ENCODE results near the gene MFN2.
"Not testable (repeated sequence)": the region's sequence is repeated elsewhere in the genome, so short reads cannot be mapped to it uniquely, and the experiment has no call there.

MFN2 gene

DNA sequence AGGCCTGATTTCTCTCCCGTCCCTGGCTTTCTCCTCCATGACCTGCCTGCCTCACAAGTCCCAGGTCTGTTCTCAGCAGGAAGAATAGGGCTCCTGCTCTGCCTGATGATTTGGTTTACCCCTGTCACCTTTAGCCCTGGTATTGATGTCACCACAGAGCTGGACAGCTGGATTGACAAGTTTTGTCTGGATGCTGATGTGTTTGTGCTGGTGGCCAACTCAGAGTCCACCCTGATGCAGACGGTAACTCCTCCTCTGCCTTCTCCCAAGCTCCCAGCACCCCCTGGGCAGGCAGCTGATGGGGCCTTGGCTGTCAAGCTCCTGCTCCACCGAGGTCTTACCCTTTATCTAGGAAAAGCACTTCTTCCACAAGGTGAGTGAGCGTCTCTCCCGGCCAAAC is 18.4 kb downstream of the MFN2 start:
- DNase-seq (ENCODE audit: low spot score) = no peak

DNA sequence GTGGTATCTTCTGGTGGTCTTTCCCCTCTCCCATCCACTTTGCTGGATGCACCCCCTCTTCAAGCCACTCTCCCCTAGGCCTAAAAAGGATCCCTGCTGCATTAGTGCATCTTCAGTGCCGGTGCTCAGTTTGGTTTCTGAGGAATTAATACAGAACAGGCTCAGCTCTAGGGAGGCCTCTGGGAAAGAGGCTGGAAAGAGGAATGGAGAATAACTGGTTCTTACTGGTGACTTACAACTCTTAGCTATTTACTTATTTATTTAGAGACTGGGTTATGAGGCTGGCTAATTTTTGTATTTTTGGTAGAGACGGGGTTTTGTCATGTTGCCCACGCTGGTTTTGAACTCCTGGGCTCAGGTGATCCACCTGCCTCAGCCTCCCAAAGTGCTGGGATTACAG is 19.0 kb downstream of the MFN2 start:
- DNase-seq (ENCODE audit: low spot score) = no peak

DNA sequence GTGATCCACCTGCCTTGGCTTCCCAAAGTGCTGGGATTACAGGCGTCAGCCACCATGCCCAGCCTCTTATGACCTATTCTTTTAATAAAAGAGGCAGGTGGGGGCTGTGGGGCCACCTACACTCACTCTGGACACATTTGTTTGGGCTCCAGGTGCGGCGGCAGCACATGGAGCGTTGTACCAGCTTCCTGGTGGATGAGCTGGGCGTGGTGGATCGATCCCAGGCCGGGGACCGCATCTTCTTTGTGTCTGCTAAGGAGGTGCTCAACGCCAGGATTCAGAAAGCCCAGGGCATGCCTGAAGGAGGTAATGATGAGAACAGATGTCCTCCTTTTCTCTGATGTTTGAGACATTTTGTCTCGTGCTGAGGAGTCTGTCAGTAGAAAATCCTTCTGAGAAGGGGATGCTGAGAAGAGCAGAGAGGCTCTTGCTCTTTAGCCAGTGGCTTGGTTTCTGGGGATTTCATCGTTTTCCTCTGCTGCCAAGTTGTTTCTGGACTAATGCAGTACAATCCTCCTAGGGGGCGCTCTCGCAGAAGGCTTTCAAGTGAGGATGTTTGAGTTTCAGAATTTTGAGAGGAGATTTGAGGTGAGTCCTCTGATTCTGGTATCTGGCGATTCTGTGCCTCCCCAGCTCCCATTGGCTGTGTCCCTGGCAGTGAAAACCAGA is 21.1 kb downstream of the MFN2 start:
- DNase-seq (ENCODE audit: low spot score) = peak; percentile 56

DNA sequence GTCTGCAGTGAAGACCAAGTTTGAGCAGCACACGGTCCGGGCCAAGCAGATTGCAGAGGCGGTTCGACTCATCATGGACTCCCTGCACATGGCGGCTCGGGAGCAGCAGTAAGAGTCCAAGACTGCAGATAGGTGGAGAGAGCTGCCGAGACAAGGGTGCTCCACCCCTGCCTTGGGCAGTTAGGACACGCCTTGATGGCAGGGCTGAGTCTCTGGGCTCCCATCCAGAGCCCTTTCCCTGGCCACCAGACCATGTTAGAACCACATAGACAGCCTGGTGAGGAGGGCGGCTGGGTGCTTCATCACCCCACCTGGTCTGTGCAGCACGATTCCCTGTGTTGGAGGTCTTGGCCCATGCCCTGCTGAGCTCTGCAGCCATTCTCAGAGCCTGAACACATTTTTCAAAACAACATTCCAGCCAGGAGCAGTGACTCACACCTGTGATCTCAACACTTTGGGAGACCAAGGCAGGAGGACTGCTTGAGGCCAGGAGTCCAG is 21.8 kb downstream of the MFN2 start:
- DNase-seq (ENCODE audit: low spot score) = no peak

DNA sequence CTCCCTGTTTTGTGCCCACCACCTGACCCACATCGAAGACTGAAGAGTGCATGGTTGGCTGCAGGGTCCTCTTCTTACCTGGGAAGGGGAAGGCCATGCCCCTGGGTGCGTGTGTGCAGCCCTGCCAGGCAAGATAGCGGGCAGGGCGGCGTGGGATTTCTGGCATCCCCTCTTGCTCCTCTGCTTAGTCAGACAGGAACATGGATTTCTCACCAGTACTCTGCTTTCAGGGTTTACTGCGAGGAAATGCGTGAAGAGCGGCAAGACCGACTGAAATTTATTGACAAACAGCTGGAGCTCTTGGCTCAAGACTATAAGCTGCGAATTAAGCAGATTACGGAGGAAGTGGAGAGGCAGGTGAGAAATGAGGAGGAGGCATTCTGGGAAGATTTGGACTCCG is 23.5 kb downstream of the MFN2 start:
- DNase-seq (ENCODE audit: low spot score) = no peak

DNA sequence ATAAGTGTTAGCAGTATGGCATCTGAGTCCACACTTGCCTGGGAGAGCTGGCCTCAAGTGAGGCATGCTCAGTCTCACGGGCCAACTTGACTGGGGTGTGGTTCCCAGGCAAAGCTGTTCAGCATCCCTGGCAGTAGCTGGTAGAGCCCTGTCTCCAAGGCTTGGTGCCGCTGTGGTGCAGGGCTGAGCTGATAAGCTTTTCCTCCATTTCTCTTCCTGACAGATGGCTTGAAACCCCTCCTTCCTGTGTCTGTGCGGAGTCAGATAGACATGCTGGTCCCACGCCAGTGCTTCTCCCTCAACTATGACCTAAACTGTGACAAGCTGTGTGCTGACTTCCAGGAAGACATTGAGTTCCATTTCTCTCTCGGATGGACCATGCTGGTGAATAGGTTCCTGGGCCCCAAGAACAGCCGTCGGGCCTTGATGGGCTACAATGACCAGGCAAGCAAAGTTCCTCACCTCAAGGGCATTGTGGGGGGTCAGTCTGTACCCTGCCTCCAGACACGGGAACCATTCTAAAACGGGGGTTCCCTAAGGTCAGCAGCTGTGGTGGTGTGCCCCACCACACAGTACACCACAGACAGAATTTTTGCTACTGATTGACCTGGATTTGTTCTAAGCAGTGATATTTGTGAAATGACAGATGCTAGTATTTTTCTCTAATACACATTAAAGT is 25.4 kb downstream of the MFN2 start:
- DNase-seq (ENCODE audit: low spot score) = no peak

DNA sequence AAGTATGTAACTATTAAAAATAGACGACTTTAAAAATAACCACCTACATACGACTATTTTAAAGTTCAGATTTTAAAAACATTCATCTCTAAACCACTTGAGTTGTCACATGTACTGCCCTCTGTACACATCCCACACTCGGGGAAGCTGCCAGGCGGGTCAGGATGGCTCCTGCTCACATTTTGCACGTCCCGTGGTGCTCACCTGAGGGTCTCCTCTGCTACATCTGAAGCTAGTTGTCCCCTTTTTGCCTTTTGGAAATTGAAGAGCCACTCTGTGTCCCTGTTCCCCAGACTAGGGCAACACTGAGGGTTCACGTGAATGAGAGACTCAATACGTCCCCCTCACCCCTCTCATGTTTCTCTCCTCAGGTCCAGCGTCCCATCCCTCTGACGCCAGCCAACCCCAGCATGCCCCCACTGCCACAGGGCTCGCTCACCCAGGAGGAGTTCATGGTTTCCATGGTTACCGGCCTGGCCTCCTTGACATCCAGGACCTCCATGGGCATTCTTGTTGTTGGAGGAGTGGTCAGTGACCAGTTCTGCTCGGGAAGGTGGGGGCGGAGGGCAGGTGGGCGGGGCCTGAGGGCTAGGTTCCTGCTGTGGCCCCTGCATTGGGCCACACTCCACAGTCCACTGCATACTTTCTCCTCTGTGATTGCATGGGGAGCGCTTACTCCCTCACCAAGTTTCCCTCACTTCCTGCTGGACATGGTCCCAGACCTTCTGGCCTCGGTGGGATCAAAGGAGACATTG is 26.1 kb downstream of the MFN2 start:
- no peak for DNase-seq (ENCODE audit: low spot score)

DNA sequence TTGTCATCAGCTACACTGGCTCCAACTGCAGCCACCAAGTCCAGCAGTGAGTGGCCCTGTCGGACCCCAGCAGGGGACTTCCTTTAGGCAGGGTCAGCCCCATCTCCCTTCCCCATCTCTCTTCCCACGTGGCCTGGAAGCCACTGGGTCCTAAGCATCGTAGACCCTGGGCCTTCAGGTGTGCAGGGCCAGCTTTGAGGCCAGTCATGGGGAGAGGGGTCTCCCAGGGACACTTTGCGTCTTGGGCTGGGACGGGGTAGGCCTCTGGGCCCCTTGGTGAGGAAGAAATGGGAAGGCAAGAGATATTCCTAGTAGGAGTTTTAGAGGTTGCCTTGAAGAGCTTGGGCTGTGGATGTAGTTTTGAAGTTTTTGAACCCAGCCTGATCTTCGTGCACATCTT is 27.0 kb downstream of the MFN2 start:
- no peak for DNase-seq (ENCODE audit: low spot score)

DNA sequence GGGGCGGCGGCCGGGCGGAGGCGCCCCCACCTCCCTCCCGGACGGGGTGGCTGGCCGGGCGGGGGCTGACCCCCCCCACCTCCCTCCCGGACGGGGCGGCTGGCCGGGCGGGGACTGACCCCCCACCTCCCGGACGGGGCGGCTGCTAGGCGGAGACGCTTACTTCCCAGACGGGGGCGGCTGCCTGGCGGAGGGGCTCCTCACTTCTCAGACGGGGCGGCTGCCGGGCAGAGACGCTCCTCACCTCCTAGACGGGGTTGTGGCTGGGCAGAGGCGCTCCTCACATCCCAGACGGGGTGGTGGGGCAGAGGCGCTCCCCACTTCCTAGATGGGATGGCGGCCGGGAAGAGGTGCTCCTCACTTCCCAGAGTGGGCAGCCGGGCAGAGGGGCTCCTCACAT is 28.1 kb downstream of the MFN2 start:
- not testable (repeated sequence) for DNase-seq (ENCODE audit: low spot score)

DNA sequence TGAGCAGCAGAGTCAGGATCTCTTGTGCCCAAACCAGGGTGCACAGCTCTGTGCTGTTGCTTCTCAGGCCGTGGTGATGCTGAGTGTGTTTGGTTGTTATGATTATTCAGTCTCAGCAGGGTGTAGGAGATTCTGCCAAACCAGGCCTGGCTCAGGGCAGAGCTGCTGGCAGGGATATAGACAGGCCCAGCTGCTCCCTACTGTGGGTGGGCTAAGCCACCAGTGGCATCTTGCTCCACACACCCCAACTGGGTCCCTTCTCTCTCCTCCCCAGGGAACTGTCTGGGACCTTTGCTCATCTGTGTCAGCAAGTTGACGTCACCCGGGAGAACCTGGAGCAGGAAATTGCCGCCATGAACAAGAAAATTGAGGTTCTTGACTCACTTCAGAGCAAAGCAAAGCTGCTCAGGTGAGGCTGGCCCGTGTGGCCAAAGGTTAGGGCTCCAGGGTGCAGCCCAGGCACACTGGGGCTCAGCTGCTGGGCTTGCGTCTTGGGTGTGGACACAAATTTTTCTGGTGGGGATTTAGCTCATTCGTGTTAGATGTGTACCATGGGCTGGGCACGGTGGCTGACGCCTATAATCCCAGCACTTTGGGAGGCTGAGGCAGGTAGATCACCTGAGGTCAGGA is 29.2 kb downstream of the MFN2 start:
- DNase-seq (ENCODE audit: low spot score) = no peak

DNA sequence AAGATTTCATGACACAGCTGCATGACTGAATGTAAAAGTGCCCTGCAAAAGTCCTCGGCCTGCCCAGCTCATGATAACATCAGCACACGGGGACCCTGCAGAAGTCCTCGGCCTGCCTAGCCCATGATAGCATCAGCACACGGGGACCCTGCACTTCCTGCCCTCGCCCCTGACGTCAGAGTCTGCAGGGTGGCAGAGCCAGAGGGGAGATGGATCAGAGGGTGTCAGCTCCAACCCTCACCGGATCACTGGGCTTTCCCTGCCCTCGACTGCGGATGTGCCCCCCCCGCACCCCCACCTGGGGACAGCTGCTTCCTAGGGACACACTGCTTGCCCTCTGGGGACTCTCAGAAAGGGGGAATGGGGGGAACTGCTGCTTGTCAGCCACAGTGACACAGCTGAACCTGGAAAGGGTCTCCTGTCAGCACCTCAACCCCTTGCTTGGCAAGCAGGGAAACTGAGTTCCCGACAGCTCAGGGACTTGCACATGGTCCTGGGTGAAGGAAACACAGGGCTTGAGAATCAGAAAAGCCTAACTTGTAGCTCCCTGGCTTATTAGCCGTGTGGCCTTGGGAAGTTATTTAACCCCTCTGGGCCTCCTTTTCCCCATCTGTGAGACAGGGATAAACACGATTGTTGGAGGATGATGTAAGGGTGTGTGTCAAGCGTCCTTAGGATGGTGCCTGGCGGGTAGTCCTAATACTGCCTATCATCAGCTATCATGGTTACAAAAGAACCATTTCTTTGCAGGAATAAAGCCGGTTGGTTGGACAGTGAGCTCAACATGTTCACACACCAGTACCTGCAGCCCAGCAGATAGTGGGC is 30.7 kb downstream of the MFN2 start:
- DNase-seq (ENCODE audit: low spot score) = no peak

DNA sequence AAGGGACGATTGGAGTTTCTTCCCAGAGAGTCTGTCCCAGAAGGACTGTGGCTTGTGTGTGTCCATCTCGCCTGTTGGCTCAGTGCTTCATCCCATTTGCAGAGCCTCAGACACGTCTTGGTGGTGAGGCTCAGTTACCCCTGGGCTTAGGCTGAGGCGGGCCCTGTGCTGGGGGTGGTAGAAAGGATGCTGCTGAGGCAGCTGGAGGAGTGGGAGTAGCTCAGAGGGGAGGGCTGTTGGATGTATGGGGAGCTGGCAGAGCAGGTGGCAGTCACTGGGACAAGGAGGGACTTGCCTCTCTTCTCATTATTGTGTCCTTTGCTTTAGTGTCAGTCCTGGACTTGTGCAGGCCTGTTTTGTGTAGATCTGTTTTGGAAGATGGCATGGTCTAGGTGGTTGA is 31.8 kb downstream of the MFN2 start:
- DNase-seq (ENCODE audit: low spot score) = no peak

DNA sequence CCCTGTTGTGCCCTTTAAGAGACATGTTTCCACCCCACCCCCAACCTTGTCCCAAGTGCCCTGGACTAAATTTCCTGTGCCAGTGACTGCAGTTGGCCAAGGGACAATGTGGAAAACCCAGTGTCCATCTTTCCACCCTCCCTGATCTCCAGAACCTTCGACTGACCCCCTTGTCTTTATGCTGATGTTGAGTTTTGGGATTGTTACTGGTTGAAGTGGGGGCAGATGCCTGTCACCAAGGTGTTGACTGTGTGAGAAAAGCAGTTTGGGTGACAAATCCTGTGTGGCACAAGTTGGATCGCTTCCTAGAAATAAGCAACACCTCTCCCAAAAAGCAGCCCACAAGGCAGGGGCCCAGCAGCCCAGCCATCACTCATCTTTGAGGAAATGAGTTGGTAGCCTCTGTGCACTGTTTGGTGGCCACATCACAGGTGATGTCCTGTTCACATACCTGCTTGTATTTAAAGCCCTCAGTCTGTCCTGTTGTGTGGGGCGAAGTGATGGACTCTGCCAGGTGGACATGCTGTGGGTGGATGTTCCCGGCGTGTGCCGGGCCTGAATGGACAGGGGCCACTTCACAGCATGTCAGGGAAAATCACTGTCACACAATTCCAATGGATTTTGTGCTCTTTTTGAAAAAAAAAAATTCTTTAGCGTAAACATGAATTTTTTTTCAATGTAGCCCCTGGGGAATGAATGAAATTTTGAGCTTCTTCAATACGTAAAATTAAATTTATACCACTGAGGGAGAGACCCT is 32.5 kb downstream of the MFN2 start:
- no peak for DNase-seq (ENCODE audit: low spot score)

DNA sequence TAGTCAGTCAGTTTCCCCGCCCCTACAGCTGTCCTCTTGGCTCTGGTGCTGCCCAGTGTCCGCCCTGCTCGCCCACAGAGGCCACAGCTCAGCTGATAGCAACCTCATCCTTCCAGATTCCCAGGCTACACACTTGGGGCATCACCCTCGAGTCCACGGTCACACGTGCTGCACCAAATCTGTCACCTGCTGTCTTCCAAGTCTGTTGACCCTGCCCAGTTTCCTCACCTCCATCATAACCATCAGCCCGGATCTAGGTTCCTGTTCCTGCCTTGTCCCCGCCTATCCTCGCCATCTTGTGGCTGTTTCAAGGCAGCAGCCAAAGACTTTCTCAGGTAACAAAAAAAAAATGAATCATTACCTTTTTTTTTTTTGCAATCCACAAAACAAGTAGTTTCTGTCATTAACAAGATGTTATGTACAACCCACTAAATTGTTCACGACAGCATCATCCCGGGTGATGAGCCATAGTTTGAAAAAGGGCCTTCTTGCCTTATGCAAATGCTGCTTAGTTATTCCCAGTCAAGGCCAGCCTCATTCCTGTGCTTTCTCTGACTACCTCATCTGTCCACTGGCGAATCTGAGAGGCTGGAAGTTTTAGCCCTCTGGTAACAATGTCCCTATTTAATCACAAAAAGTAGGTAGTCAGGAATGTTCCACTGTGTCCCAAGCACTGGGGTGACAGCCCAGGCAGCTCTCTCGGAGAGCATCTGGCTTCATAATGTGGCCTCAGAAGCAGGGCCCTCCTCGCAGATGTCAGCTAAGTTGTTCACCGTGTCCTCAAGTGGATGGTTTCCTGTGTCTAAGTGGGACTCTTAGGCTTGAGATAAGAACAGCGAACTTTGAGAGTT is 34.1 kb downstream of the MFN2 start:
- DNase-seq (ENCODE audit: low spot score) = peak; percentile 52

DNA sequence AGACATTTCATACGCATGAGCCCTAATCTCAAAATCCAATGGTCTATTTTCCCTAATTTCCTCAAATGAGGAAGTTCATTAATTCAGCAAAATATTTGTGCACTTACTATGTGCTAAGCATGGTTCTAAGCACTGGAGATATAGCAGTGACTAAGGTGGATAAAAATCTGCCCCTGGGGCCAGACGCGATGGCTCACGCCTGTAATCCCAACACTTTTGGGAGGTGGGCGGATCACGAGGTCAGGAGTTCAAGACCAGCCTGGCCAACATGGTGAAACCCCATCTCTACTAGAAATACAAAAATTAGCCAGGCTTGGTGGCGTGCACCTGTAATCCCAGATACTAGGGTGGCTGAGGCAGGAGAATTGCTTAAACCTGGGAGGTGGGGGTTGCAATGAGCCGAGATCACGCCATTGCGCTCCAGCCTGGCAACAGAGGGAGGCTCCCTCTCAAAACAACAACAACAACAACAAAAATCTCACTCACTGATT is 34.8 kb downstream of the MFN2 start:
- DNase-seq (ENCODE audit: low spot score) = no peak

DNA sequence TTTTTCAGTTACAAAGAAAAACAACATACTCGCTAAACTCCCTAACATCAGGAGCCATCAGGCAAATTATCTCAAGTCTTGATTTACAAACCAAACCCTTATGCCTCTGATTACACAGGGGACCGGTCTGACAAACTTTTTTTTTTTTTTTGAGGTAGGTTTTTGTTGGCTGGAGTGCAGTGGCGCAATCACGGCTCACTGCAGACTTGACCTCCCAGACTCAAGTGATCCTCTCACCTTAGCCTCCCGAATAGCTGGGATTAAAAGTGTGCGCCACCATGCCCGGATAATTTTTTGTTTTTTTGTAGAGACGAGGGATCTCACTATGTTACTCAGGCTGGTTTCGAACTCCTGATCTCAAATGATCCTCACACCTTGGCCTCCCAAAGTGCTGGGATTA is 35.3 kb downstream of the MFN2 start:
- no peak for DNase-seq (ENCODE audit: low spot score)

DNA sequence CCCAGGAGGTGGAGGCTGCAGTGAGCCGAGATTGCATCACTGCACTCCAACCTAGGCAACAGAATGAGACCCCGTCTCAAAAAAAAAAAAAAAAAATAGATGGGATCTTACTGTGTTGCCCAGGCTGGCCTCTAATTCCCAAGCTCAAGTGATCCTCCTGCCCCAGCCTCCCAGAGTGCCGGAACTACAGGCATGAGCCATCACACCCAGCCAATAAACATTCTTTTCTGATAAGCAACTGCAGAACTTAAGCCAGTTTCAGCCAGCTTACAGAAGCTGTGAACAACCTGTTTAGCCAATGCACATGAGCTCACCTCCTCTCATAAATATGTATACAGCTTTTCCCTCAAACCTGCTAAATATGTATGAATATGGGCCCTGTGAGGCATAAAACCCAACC is 35.9 kb downstream of the MFN2 start:
- DNase-seq (ENCODE audit: low spot score) = no peak

DNA sequence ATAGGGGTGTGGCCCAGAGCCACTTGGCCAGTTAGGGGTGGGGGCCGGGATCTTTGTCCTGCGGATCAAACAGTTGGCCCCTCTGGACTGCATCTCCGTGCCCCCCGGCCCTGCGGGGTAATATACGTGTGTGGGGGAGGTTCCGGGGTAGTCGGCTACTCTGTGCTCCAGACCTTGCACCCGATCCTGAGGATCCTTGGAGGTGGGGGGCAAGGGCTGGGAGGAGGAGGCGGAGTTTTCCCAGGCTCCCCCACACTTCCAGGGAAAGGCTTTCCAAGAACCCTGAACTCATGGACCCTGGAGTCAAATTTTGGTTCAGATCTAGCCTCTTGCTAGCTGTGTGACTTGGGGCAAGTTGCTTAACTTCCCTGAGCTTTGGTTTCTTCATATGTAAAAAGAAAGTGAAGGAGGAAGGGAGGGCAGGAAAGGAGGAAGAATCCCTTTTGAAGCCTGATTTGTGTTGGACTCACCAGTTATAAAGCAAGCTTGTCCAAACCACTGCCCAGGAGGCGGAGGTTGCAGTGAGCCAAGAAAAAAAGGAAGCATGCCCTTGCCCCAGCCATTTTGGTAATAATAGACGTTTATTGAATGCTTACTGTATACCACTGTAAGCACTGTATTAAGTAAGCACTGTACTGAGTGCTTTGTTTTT is 39.7 kb downstream of the MFN2 start:
- DNase-seq (ENCODE audit: low spot score) = peak; percentile 34

DNA sequence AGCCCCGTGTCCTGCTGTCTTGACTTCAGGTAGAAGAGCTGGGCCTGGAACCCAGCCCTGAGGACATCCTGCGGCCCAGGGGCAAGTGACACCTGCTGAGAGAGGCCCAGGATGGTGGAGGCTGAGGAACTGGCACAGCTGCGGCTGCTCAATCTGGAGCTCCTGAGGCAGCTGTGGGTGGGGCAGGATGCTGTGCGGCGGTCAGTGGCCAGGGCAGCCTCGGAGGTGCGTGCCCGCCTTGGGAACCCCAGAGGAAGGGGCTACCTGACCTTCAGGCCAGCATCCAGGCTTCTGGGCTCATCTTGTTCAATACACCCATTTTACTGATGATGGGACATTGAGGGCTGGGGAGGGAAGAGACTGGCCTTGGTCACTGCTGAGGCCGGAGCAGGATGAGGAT is 41.4 kb downstream of the MFN2 start:
- DNase-seq (ENCODE audit: low spot score) = no peak

Data from HuH-7 (cell line).